Activated CD4-positive, alpha-beta T cell treated with anti-CD3 and anti-CD28 coated beads, Interleukin-10, Interleukin-2, amounts not matched to agents 100 ng/mL and 50 ng/mL, durations not matched to agents 16 hours and 8 hours (primary cell): Measurements from ENCODE around the gene CRB2.

ENCODE experiments used
- DNase-seq: peaks from one replicate; pipeline ENCODE4 v3.0.0-alpha.2; 2020

CRB2 gene

GRCh38 chr9:123349033-123349432 is 7.0 kb upstream of the CRB2 start:
- DNase-seq: no peak

DNA sequence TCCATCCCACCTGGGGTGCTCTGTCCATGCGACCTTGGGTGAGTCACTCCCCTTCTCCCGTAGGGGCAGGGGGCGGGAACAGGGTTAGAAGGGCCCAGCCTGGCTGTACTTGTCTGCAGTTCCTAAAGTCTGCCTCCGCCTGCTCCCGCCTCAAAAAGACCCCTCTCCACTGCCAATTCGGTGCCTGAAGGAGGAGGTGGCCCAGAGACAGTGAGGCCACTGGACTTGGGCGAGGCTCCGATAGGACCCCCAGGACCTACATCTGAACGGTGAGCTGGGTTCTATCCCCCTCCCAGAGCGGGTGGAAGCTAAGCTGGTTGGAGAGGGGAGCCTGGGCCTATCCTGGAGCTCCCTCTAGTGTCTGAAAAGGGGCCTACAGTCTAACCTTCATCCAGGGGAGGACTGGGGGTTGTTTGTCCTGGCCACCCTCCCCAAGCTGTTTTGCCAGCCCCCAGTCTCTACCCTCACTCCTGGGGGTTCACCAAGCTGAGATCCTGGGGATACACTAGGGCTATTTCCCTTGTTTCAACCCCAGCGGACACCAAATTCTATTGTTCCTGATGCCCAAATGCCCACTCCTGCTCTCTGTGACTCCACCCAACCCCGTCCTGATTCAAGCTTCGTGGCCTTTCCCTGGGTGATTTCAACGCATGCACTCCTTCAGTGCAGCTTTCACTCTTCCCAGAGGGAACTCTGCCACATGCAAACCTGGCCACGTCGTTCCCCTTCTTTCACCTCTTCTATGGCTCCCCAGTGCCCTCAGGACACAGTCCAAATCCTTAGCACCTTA is 6.1 kb upstream of the CRB2 start:
- DNase-seq: peak; percentile 74

DNA sequence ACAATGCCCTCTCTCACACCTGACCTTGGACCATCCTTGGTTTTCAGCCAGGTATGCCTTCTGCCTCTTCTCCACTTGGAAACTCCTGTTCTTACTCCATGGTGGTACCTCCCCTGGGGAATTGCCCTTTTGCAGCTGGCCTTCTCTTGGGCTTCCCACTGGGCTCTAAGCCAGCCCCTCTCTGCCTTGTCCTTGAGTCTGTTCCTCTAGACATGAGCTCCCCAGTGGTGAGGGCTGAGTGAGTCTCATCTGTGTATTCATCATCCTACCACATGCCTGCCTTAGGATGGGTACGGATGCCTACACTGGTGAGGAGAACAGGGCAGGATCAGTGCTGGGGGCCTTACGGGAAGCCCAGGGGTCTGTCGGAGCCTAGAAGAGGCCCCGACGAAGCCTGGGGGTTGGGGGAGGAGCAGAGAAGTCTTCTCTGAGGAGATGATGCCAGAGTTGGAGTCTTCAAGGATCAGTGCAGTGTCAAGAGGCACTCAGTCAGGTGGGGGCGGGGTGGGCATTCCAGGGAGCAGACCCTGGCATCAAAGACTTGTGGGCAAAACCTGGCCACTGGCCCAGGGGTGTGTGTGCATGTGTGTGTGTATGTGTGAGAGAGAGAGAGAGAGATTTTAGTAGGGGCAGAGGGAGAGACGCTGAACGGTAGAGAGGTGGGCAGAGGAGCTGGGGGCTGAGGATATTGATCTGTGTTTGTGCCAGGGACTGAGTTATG is 5.2 kb upstream of the CRB2 start:
- DNase-seq: no peak

- no peak for DNase-seq
Measured at GRCh38 chr9:123353041-123353440, 3.0 kb upstream of the CRB2 start.

DNA sequence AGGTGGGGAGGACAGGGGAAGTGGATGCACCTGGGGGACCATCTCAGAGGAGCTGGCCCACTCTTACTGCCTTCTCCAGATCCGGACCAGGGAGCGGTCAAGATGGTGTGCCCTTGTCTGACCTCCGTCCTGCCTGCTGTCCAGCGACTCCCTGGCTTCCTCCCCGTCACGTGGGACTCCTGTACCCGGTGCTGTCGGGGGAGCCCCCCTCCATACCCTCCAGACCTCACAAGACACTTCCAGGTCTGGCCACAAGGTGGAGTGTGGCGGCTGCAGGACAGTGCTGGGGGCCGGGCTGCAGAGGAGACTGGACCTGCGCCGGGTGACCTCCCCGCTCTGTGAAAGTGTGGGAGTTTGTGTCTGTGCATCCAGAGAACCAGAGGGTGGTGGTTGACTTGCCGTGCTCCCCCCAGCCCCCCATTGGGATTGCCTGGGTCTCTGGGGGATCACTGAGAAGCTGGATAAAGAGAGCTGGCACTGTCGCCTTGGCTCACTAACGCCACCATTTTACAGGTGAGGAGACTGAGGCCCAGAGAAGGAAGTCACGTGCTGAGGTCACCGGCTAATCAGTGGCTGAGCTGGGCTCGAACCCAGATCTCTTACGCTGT is 1.9 kb upstream of the CRB2 start:
- DNase-seq: peak; percentile 63

GRCh38 chr9:123354806-123355508 is 1.0 kb upstream of the CRB2 start:
- DNase-seq: no peak

DNA sequence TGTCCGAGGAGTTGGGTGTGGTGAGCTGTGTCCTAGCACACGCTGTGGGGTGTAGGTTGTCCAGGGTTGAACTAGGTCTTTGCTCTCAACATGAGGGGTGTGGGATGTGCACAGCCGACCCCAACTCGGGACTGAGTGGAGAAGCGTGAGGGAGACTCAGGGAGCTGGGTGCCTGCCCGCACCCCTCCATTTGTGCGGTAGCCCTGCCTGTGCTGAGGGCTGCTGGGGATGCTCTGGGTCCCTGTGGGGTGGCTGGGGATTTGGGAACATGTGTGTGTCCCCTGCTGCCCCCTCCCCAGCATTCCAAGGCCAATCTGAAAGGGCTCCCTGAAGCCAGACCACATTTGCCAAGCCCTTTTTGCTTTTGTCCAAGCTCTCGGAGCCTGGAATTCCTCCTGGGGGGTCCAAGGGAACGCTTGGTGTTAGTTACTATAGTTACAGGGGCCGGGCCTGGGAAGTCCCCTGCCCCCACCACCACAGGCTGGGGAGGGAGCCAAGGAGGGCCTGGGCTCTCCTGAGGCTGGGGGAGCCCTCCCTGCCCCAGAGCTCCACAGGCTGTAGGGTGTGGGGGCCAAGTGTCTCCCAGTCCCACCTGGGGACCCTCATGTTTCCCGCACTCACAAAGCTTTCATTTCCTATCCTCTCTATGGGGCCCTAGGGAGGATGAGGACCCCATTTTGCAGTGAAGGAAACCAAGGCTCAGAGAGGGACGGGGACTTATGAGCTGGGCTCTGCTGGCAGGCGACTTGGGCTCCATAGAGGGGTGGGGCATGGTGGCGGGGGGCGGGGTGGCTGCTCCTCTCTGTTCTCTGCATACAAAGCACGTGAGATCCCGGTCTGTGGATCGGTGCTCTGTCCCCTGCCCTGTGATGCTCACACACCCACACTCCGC is 1.1 kb downstream of the CRB2 start:
- DNase-seq: no peak

DNA sequence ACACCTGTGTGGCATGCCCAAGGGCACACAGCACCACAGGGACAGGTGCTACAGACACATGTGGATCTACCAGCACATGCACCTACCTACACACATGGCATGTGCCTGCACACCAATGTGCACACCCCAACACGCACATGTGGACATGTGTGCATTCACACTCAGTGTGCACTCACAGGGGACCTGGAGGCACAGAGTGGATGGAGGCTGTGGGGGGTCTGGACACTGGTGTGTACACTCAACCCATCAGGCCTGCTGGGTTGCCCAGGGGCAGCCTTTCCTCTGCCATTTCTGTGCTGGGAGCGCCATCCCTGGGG is 1.7 kb downstream of the CRB2 start:
- DNase-seq: no peak

GRCh38 chr9:123358181-123358905 is 2.3 kb downstream of the CRB2 start:
- no peak for DNase-seq

DNA sequence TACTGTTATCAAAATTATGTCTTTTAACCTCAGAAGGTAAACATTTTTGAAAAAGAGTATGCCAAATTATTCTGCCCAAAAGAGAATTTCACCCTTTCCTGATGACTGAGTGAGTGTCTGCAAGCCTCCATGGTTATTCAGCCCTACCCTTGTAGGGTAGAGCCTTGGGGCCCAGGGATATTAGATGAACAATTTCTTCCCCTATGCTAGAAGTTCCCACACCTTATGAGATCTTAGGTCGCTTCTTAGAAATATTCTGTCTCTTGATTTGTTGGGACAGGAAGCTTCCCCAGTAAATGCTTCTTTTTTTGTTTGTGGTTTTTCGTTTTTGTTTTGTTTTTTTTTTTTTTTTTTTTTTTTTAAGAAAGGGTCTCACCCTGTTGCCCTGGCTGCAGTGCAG is 3.1 kb downstream of the CRB2 start:
- no peak for DNase-seq

GRCh38 chr9:123359546-123359945 is 3.5 kb downstream of the CRB2 start:
- DNase-seq: no peak

DNA sequence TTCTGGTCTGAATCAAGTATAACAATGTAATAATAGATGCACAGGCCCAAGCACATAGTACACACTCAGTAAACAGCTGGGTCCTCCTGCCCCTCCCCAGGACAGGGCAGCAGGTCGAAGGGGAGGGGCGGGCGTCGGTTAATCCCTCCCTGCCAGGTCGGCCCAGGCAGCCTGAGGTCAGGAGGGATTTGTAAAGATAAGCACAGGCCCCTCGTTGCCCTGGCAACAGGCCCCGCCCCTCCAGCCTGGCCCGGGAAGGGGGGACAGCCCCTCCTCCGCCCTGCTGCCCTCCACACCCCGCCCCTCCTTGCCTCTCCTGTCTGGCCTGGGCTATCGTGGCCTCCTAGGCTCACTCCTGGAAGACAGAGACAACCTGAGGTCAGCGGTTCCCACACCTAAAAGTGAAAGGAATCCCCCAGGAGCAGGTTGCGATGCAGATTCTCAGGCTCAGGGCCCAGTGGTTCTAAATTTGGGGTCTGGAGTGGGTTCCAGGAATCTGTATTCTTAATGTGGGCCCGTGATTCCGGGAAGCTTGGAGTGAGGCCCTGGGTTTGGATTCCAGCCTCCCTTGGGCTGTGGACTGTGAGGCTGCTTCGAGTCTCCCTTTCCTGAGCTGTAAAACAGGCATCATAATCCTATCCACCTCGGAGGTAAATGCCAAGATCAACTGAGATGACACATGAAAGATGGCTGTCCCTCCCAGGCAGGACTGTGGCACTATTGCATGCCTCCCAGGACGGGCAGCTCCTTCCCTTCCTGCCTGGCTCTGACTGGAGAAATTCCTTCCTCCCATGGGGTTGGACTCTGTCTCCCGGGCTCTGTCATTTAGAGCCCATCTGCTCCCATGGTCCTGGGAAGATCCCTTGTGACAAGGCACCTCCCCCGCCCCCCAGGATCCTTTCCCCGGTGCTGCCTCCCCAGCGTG is 4.4 kb downstream of the CRB2 start:
- peak; percentile 43 for DNase-seq

DNA sequence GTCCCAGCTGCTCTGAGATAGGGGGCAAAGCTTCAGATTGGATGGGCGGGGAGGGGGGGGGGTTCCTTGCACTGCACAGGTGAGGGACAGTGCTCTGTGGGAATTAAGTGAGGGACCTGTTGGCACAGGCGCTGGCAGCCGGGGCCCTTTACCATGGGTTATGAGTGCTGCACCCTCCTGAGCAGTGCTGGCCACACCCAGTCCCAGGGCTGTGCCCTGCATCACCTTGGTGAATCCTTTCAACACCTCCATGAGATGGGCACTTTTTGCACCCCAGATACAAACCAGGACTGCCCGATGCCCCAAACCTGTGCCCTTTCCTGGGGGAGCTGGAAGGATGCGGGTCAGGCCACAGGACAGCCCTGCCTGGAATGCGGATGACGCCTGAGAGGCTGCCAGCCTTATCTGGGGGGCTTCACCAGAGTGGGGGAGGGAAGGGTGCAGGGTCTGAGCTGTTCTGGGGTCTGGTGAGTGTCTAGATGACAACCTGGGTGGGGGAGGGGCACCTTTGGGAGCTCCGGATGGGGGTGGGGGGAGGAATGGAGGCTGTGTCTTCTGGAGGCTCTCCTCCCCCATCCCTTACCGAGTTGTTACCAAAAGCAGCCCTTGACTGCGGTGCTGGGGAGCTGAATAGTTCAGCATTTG is 5.2 kb downstream of the CRB2 start:
- DNase-seq: no peak

GRCh38 chr9:123361731-123362510 is 5.9 kb downstream of the CRB2 start:
- no peak for DNase-seq

- no peak for DNase-seq
Measured at GRCh38 chr9:123362856-123363255, 6.9 kb downstream of the CRB2 start.

DNA sequence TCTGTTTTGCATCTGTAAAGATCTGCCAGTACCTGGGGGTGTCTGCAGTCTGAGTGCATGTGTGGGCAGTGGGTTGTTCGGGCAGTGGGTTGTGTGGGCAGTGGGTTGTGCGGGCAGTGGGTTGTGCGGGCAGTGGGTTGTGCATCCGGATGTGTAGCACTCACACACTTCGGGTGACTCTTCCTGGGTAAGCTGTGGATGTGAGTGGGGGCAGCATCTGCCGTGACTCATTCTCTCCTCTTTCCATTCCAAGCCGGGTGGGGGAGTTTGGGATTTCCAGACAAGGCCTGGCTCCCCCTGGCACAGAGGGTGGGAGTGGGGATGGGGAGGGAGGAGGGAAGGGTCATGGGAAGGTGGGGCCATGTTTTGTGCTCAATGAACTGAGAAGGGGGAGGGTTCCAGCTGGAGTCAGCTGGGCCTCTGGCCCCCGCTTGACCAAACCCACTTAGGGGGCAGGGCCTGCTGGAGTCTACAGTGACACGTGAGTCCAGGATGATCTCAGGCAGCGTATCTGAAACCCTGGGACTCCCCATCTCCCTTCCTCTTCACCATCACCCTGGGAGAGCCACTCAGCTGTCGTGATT is 8.3 kb downstream of the CRB2 start:
- no peak for DNase-seq

- DNase-seq: no peak
Measured at GRCh38 chr9:123365287-123365880, 9.4 kb downstream of the CRB2 start.

DNA sequence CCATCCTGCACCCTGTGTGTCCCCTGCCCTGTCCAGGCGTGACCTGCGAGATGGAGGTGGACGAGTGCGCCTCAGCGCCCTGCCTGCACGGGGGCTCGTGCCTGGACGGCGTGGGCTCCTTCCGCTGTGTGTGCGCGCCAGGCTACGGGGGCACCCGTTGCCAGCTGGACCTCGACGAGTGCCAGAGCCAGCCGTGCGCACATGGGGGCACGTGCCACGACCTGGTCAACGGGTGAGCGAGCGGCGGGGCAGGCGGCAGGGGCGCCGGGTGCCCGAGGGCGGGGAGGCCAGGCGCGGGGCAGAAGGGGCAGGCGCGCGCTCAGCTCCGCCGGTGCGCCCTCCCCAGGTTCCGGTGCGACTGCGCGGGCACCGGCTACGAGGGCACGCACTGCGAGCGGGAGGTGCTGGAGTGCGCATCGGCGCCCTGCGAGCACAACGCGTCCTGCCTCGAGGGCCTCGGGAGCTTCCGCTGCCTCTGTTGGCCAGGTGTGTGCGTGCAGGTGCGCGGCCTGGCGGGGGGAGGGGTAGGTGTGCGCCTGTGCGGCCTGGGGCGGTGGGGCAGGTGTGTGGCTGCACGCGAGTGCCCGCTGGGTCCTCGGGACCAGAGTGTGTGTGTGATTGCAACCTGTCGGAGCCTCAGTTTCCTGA is 10.0 kb downstream of the CRB2 start:
- no peak for DNase-seq
